Thyroid gland (tissue), 4 donors: ENCODE results near the gene REPIN1. TPM values are rescaled to one million over a fixed set of nuclear protein-coding genes. Genes with fewer than 3 reads are reported as not detected.
A peak's percentile ranks its signal among the peaks of the same experiment; 100 is the strongest.

Source experiments
- DNase-seq, 2 donors: peaks; one replicate each; pipeline ENCODE4 v3.0.0-alpha.2; 2019
- H3K27ac ChIP-seq, 3 donors: fragments of 200-600 bp; sonication (generic); 1 replicate in 2 of 3; 2 replicates in 1 of 3; pipeline ENCODE4 v1.5.1; 2016 to 2019; ENCODE audit warnings: mild to moderate bottlenecking in 1 of 3, moderate library complexity in 1 of 3
- H3K27me3 ChIP-seq: fragments of 200-600 bp; sonication (generic); one replicate; pipeline ENCODE4 v1.5.1; 2019
- H3K36me3 ChIP-seq, 2 donors: fragments of 200-600 bp; sonication (generic); one replicate each; pipeline ENCODE4 v1.5.1; 2016 to 2019
- H3K4me1 ChIP-seq, 2 donors: fragments of 200-600 bp; sonication (generic); one replicate each; pipeline ENCODE4 v1.5.1; 2017 to 2019
- H3K4me3 ChIP-seq, 3 donors: fragments of 200-600 bp; sonication (generic); replicated peaks in 1 of 3; 1 replicate in 2 of 3; 2 replicates in 1 of 3; pipeline ENCODE4 v1.5.1; 2016; ENCODE audit warnings: mild to moderate bottlenecking in 1 of 3
- H3K9me3 ChIP-seq: fragments of 200-600 bp; sonication (generic); one replicate; pipeline ENCODE4 v1.5.1; 2017
- CTCF ChIP-seq, 6 experiments: fragments of 200-600 bp in 3 of 6; fragments of 450-650 bp in 3 of 6; sonication (generic) in 3 of 6; IDR thresholded peaks; one replicate each; pipeline ENCODE4 v1.5.1; 2016 to 2019; ENCODE audit warnings: antibody characterized with exemption in 6 of 6, mild to moderate bottlenecking in 2 of 6, inconsistent platforms in 1 of 6, moderate library complexity in 1 of 6
- POLR2A ChIP-seq, 2 donors: fragments of 450-650 bp; IDR thresholded peaks; one replicate each; pipeline ENCODE4 v1.6.1; 2017; ENCODE audit warnings: antibody characterized with exemption in 2 of 2, mild to moderate bottlenecking in 2 of 2, moderate library complexity in 1 of 2
- WGBS, 2 donors: methylation state at CpG; one replicate each; pipeline ENCODE4 v1.1.5; 2017; 5-methylcytosine and 5-hydroxymethylcytosine counted together
- intact Hi-C: fragments of 100-400 bp; cut with DNase I; formaldehyde crosslinking; loops from one replicate; pipeline ENCODE4 v1.15.1; 2023
- total RNA-seq, 4 donors: library from RNA; depleted of rRNA; stranded (reverse); fragments of >200 nt; gene quantifications; one replicate each; pipeline ENCODE4 v1.2.3, GENCODE V29; 2016

Gene REPIN1
- total RNA-seq, 4 donors from 2014 or later = 71.9 to 144 (median 123) TPM

- intact Hi-C loops = no loop called here
- H3K27ac ChIP-seq = no peak overlapping the region
- WGBS, 2 donors = 62 to 65% methylated on average over 15 to 20 of the region's 20 CpGs
- no peaks in the 10 kb centered on the region for H3K27me3 ChIP-seq
- no peaks in the 10 kb centered on the region for H3K4me1 ChIP-seq
- H3K9me3 ChIP-seq = no peaks in the 10 kb centered on the region
- no peaks in the 10 kb centered on the region for H3K36me3 ChIP-seq
- TF ChIP-seq POLR2A (IDR thresholded peaks at IDR 0.05) (no peak), CTCF (IDR thresholded peaks at IDR 0.05) (peak in 5 of 6 experiments; percentile 49 to 80 (median 72))
- H3K4me3 ChIP-seq = no peak overlapping the region
- peak; percentile 82 to 87 for DNase-seq
Observed at GRCh38 chr7:150388709-150389531, 20.3 kb downstream of the REPIN1 start.

- Histone ChIP-seq H3K27ac (no peak overlapping the region), H3K36me3 (no peaks in the 10 kb centered on the region), H3K4me1 (no peaks in the 10 kb centered on the region), H3K4me3 (no peak overlapping the region), H3K27me3 (no peaks in the 10 kb centered on the region), H3K9me3 (no peaks in the 10 kb centered on the region)
- 70 to 75% methylated on average over 5 of the region's 5 CpGs for WGBS, 2 donors
- intact Hi-C loops = no loop called here
- DNase-seq = no peak
- TF ChIP-seq CTCF (IDR thresholded peaks at IDR 0.05) (no peak), POLR2A (IDR thresholded peaks at IDR 0.05) (no peak)
Observed at GRCh38 chr7:150389532-150389816, 20.9 kb downstream of the REPIN1 start.

- DNase-seq = no peak
- Histone ChIP-seq H3K36me3 (no peaks in the 10 kb centered on the region), H3K4me1 (no peaks in the 10 kb centered on the region), H3K9me3 (no peaks in the 10 kb centered on the region), H3K27ac (no peak overlapping the region), H3K27me3 (no peaks in the 10 kb centered on the region), H3K4me3 (no peak overlapping the region)
- 92 to 96% methylated on average over 4 to 7 of the region's 7 CpGs for WGBS, 2 donors
- TF ChIP-seq POLR2A (IDR thresholded peaks at IDR 0.05) (no peak), CTCF (IDR thresholded peaks at IDR 0.05) (no peak)
- intact Hi-C loops = no loop called here
Observed at GRCh38 chr7:150390205-150390604, 21.6 kb downstream of the REPIN1 start.

GRCh38 chr7:150393325-150393724 lies 24.7 kb downstream of the REPIN1 start:
- Histone ChIP-seq H3K9me3 (no peaks in the 10 kb centered on the region), H3K27me3 (no peaks in the 10 kb centered on the region), H3K36me3 (peaks cover 5 to 6% of the 10 kb centered on the region in 2 donors), H3K27ac (no peak overlapping the region), H3K4me1 (no peaks in the 10 kb centered on the region), H3K4me3 (no peak overlapping the region)
- TF ChIP-seq POLR2A (IDR thresholded peaks at IDR 0.05) (no peak), CTCF (IDR thresholded peaks at IDR 0.05) (no peak)
- DNase-seq = no peak
- intact Hi-C loops = no loop called here
- WGBS, 2 donors = 87 to 95% methylated on average over 3 of the region's 3 CpGs

GRCh38 chr7:150396426-150396825 lies 27.8 kb downstream of the REPIN1 start:
- Histone ChIP-seq H3K4me3 (no peak overlapping the region), H3K27ac (no peak overlapping the region), H3K4me1 (peaks cover 0 to 10% of the 10 kb centered on the region in 2 donors), H3K27me3 (no peaks in the 10 kb centered on the region), H3K36me3 (peaks cover 5 to 6% of the 10 kb centered on the region in 2 donors), H3K9me3 (no peaks in the 10 kb centered on the region)
- TF ChIP-seq POLR2A (IDR thresholded peaks at IDR 0.05) (no peak), CTCF (IDR thresholded peaks at IDR 0.05) (no peak)
- intact Hi-C loops = no loop called here
- no peak for DNase-seq
- 92 to 99% methylated on average over 12 to 13 of the region's 20 CpGs for WGBS, 2 donors
